Ovary (tissue), 3 donors: ENCODE measurements around the gene ARNT2.

ENCODE experiments used
- EP300 ChIP-seq: sonication (generic); formaldehyde crosslinking; IDR thresholded peaks from one replicate; pipeline ENCODE4 v1.6.1; 2017; ENCODE audit warnings: antibody characterized with exemption
- TF ChIP-seq, protein P1 (sequence below), 3 donors: fragments of 450-650 bp in 2 of 3; fragments of 200-600 bp in 1 of 3; IDR thresholded peaks; one replicate each; pipeline versions ENCODE4 v1.5.1 to v1.8.0; 2016 to 2022; ENCODE audit warnings: antibody characterized with exemption in 3 of 3, mild to moderate bottlenecking in 1 of 3
- donor health status: DM: no; HTN: no; CAD: no.

- no peak for TF ChIP-seq EP300
- TF ChIP-seq, protein P1, sequence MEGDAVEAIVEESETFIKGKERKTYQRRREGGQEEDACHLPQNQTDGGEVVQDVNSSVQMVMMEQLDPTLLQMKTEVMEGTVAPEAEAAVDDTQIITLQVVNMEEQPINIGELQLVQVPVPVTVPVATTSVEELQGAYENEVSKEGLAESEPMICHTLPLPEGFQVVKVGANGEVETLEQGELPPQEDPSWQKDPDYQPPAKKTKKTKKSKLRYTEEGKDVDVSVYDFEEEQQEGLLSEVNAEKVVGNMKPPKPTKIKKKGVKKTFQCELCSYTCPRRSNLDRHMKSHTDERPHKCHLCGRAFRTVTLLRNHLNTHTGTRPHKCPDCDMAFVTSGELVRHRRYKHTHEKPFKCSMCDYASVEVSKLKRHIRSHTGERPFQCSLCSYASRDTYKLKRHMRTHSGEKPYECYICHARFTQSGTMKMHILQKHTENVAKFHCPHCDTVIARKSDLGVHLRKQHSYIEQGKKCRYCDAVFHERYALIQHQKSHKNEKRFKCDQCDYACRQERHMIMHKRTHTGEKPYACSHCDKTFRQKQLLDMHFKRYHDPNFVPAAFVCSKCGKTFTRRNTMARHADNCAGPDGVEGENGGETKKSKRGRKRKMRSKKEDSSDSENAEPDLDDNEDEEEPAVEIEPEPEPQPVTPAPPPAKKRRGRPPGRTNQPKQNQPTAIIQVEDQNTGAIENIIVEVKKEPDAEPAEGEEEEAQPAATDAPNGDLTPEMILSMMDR (IDR thresholded peaks at IDR 0.05), result no peak
Measured at GRCh38 chr15:80525853-80526252, 121.7 kb downstream of the ARNT2 start.
